ENCODE data around the gene PLA2G2A. TPM values are rescaled to one million over a fixed set of nuclear protein-coding genes. Genes with fewer than 3 reads are reported as not detected.
"Not testable (repeated sequence)": the region's sequence is repeated elsewhere in the genome, so short reads cannot be mapped to it uniquely, and the experiment has no call there.

PLA2G2A gene
- total RNA-seq, 1 experiment from 2014 or later, result not detected

GRCh38 chr1:19936061-19936750, 43.2 kb downstream of the PLA2G2A start:
- H3K4me3 ChIP-seq, result no peak overlapping the region
- no peaks in the 10 kb centered on the region for H3K36me3 ChIP-seq
- H3K4me1 ChIP-seq (replicated peaks), result no peaks in the 10 kb centered on the region
- no peaks in the 10 kb centered on the region for H3K27me3 ChIP-seq (replicated peaks)
- no peak overlapping the region for H3K27ac ChIP-seq
- DNase-seq (ENCODE audit: low read depth in 1 of 2, low spot score in 2 of 2), result no peak
- no peaks in the 10 kb centered on the region; the same call in 1 of the 2 replicates for H3K9me3 ChIP-seq (replicated peaks)

- no peak overlapping the region for H3K27ac ChIP-seq
- no peaks in the 10 kb centered on the region for H3K36me3 ChIP-seq
- H3K4me3 ChIP-seq, result no peak overlapping the region
- no peak for DNase-seq (ENCODE audit: low read depth in 1 of 2, low spot score in 2 of 2)
- H3K9me3 ChIP-seq (replicated peaks), result peaks cover 6% of the 10 kb centered on the region
- no peaks in the 10 kb centered on the region for H3K27me3 ChIP-seq (replicated peaks)
- H3K4me1 ChIP-seq (replicated peaks), result no peaks in the 10 kb centered on the region
Observed at GRCh38 chr1:19934336-19934735, 45.1 kb downstream of the PLA2G2A start.

- Histone ChIP-seq H3K9me3 (replicated peaks) (peaks cover 6% of the 10 kb centered on the region), H3K36me3 (no peaks in the 10 kb centered on the region), H3K27me3 (replicated peaks) (peaks cover 6% of the 10 kb centered on the region; the same call in 1 of the 2 replicates), H3K4me1 (replicated peaks) (no peaks in the 10 kb centered on the region), H3K4me3 (no peak overlapping the region), H3K27ac (no peak overlapping the region)
- DNase-seq (ENCODE audit: low read depth in 1 of 2, low spot score in 2 of 2), result no peak
Observed at GRCh38 chr1:19932866-19933265, 46.6 kb downstream of the PLA2G2A start.

- H3K27ac ChIP-seq; H3K4me1 ChIP-seq (replicated peaks); H3K27me3 ChIP-seq (replicated peaks); H3K4me3 ChIP-seq; H3K9me3 ChIP-seq (replicated peaks); DNase-seq (ENCODE audit: low read depth in 1 of 2, low spot score in 2 of 2); H3K36me3 ChIP-seq: not testable (repeated sequence)
Observed at GRCh38 chr1:19927130-19927421, 52.3 kb downstream of the PLA2G2A start.

GRCh38 chr1:19926296-19927129, 52.9 kb downstream of the PLA2G2A start:
- Histone ChIP-seq H3K27me3 (replicated peaks) (peaks cover 6% of the 10 kb centered on the region; the same call in 1 of the 2 replicates), H3K9me3 (replicated peaks) (peaks cover 6% of the 10 kb centered on the region)
- no peak for DNase-seq (ENCODE audit: low read depth in 1 of 2, low spot score in 2 of 2)

More at GRCh38 chr1:19926296-19927129, 52.9 kb downstream of the PLA2G2A start:
- no peaks in the 10 kb centered on the region for H3K36me3 ChIP-seq
- H3K4me3 ChIP-seq, result no peak overlapping the region
- H3K27ac ChIP-seq, result no peak overlapping the region
- H3K4me1 ChIP-seq (replicated peaks), result no peaks in the 10 kb centered on the region

Other genes starting within 250 kb of the PLA2G2A start
- gene TMCO4, start 179.7 kb downstream of the PLA2G2A start, total RNA-seq (2014; rRNA removed; shearing (Covaris generic)), result 19.1 and 26.2 TPM in 2 replicates
- gene RNF186, start 164.3 kb downstream of the PLA2G2A start, total RNA-seq (2014; rRNA removed; shearing (Covaris generic)), result not detected in 2 replicates
- 6.8 and 10.1 TPM in 2 replicates for gene OTUD3, start 97.2 kb downstream of the PLA2G2A start, total RNA-seq (2014; rRNA removed; shearing (Covaris generic))
- not detected in 2 replicates for gene PLA2G2E, start 56.0 kb downstream of the PLA2G2A start, total RNA-seq (2014; rRNA removed; shearing (Covaris generic))
- gene PLA2G5, start 90.6 kb upstream of the PLA2G2A start, total RNA-seq (2014; rRNA removed; shearing (Covaris generic)), result not detected in 2 replicates
- not detected in 2 replicates for gene PLA2G2D, start 139.9 kb upstream of the PLA2G2A start, total RNA-seq (2014; rRNA removed; shearing (Covaris generic))
- not detected in 2 replicates for gene PLA2G2F, start 159.7 kb upstream of the PLA2G2A start, total RNA-seq (2014; rRNA removed; shearing (Covaris generic))
- gene UBXN10, start 206.5 kb upstream of the PLA2G2A start, total RNA-seq (2014; rRNA removed; shearing (Covaris generic)), result not detected in 2 replicates
- gene PLA2G2C, start 206.9 kb upstream of the PLA2G2A start, total RNA-seq (2014; rRNA removed; shearing (Covaris generic)), result not detected in 2 replicates

All from SJSA1 (cell line).